Measurements from ENCODE around the gene NHS.

Gene NHS

GRCh38 chrX:17741123-17741511 is 366.1 kb downstream of the NHS start:
- Histone ChIP-seq H3K27me3 (replicated peaks) (no peaks in the 10 kb centered on the region), H3K36me3 (replicated peaks) (no peaks in the 10 kb centered on the region), H3K27ac (no peak overlapping the region), H3K4me3 (ENCODE audit: low read depth, low read length) (no peak overlapping the region)
- DNase-seq: no peak
- no peak for TF ChIP-seq CTCF (IDR thresholded peaks at IDR 0.05; ENCODE audit: low read depth, low read length, missing control alignments)
- in situ Hi-C loops (cut with HindIII; ENCODE audit: low pct_ligation_motif_present, low sequenced_read_pairs): no loop called here

- in situ Hi-C loops (cut with HindIII; ENCODE audit: low pct_ligation_motif_present, low sequenced_read_pairs): no loop called here
These were observed 368.9 kb downstream of the NHS start for GRCh38 chrX:17743913-17744312.

GRCh38 chrX:17744896-17745523 is 370.0 kb downstream of the NHS start:
- no peak for DNase-seq
- in situ Hi-C loops (cut with HindIII; ENCODE audit: low pct_ligation_motif_present, low sequenced_read_pairs): no loop called here
- no peaks in the 10 kb centered on the region for H3K27me3 ChIP-seq (replicated peaks)
- no peak overlapping the region for H3K27ac ChIP-seq
- H3K36me3 ChIP-seq (replicated peaks): no peaks in the 10 kb centered on the region
- no peak for TF ChIP-seq CTCF (IDR thresholded peaks at IDR 0.05; ENCODE audit: low read depth, low read length, missing control alignments)
- H3K4me3 ChIP-seq (ENCODE audit: low read depth, low read length): no peak overlapping the region

More at GRCh38 chrX:17743913-17744312, 368.9 kb downstream of the NHS start:
- Histone ChIP-seq H3K4me3 (ENCODE audit: low read depth, low read length) (no peak overlapping the region), H3K27me3 (replicated peaks) (no peaks in the 10 kb centered on the region), H3K36me3 (replicated peaks) (no peaks in the 10 kb centered on the region), H3K27ac (no peak overlapping the region)
- no peak for DNase-seq
- TF ChIP-seq CTCF (IDR thresholded peaks at IDR 0.05; ENCODE audit: low read depth, low read length, missing control alignments): no peak

GRCh38 chrX:17747692-17748091 is 372.7 kb downstream of the NHS start:
- no peaks in the 10 kb centered on the region for H3K36me3 ChIP-seq (replicated peaks)
- TF ChIP-seq CTCF (IDR thresholded peaks at IDR 0.05; ENCODE audit: low read depth, low read length, missing control alignments): no peak
- H3K4me3 ChIP-seq (ENCODE audit: low read depth, low read length): no peak overlapping the region
- H3K27me3 ChIP-seq (replicated peaks): no peaks in the 10 kb centered on the region
- DNase-seq: no peak
- in situ Hi-C loops (cut with HindIII; ENCODE audit: low pct_ligation_motif_present, low sequenced_read_pairs): no loop called here
- H3K27ac ChIP-seq: no peak overlapping the region

- no peaks in the 10 kb centered on the region for H3K36me3 ChIP-seq (replicated peaks)
- in situ Hi-C loops (cut with HindIII; ENCODE audit: low pct_ligation_motif_present, low sequenced_read_pairs): no loop called here
- no peaks in the 10 kb centered on the region for H3K27me3 ChIP-seq (replicated peaks)
- no peak overlapping the region for H3K4me3 ChIP-seq (ENCODE audit: low read depth, low read length)
- TF ChIP-seq CTCF (IDR thresholded peaks at IDR 0.05; ENCODE audit: low read depth, low read length, missing control alignments): no peak
- DNase-seq: no peak
- H3K27ac ChIP-seq: no peak overlapping the region
These were observed 373.7 kb downstream of the NHS start for GRCh38 chrX:17748684-17749083.

- Histone ChIP-seq H3K27me3 (replicated peaks) (no peaks in the 10 kb centered on the region), H3K27ac (no peak overlapping the region), H3K4me3 (ENCODE audit: low read depth, low read length) (no peak overlapping the region), H3K36me3 (replicated peaks) (no peaks in the 10 kb centered on the region)
- DNase-seq: no peak
- in situ Hi-C loops (cut with HindIII; ENCODE audit: low pct_ligation_motif_present, low sequenced_read_pairs): no loop called here
- no peak for TF ChIP-seq CTCF (IDR thresholded peaks at IDR 0.05; ENCODE audit: low read depth, low read length, missing control alignments)
These were observed 375.4 kb downstream of the NHS start for GRCh38 chrX:17750436-17750835.

Measured in brain microvascular endothelial cell (primary cell).